IPS-11a (cell line): ENCODE measurements around the gene PIEZO2.

Experiments used
- H3K4me3 ChIP-seq: one replicate; pipeline ENCODE4 v1.5.1; 2013; ENCODE audit warnings: low read depth, low read length, control low read depth

PIEZO2 gene

GRCh38 chr18:10901329-10901728 lies 248.0 kb downstream of the PIEZO2 start:
- H3K4me3 ChIP-seq, result no peak overlapping the region

GRCh38 chr18:10900435-10900834 lies 248.9 kb downstream of the PIEZO2 start:
- no peak overlapping the region for H3K4me3 ChIP-seq

- no peak overlapping the region for H3K4me3 ChIP-seq
Observed at GRCh38 chr18:10899481-10899880, 249.9 kb downstream of the PIEZO2 start.

- no peak overlapping the region for H3K4me3 ChIP-seq
Observed at GRCh38 chr18:10898417-10898974, 250.9 kb downstream of the PIEZO2 start.

- no peak overlapping the region for H3K4me3 ChIP-seq
Observed at GRCh38 chr18:10896851-10897250, 252.5 kb downstream of the PIEZO2 start.

GRCh38 chr18:10895976-10896375 lies 253.4 kb downstream of the PIEZO2 start:
- no peak overlapping the region for H3K4me3 ChIP-seq

- no peak overlapping the region for H3K4me3 ChIP-seq
Observed at GRCh38 chr18:10894501-10894900, 254.9 kb downstream of the PIEZO2 start.

GRCh38 chr18:10893761-10894160 lies 255.6 kb downstream of the PIEZO2 start:
- H3K4me3 ChIP-seq, result no peak overlapping the region

GRCh38 chr18:10893196-10893595 lies 256.2 kb downstream of the PIEZO2 start:
- no peak overlapping the region for H3K4me3 ChIP-seq

GRCh38 chr18:10892786-10893185 lies 256.6 kb downstream of the PIEZO2 start:
- no peak overlapping the region for H3K4me3 ChIP-seq

GRCh38 chr18:10890022-10890421 lies 259.3 kb downstream of the PIEZO2 start:
- no peak overlapping the region for H3K4me3 ChIP-seq

- no peak overlapping the region for H3K4me3 ChIP-seq
Observed at GRCh38 chr18:10878703-10879102, 270.7 kb downstream of the PIEZO2 start.

- H3K4me3 ChIP-seq, result no peak overlapping the region
Observed at GRCh38 chr18:10877987-10878386, 271.4 kb downstream of the PIEZO2 start.

- H3K4me3 ChIP-seq, result no peak overlapping the region
Observed at GRCh38 chr18:10875811-10876210, 273.6 kb downstream of the PIEZO2 start.

GRCh38 chr18:10872304-10872703 lies 277.1 kb downstream of the PIEZO2 start:
- no peak overlapping the region for H3K4me3 ChIP-seq

GRCh38 chr18:10864722-10865121 lies 284.6 kb downstream of the PIEZO2 start:
- H3K4me3 ChIP-seq, result no peak overlapping the region

GRCh38 chr18:10863026-10863425 lies 286.3 kb downstream of the PIEZO2 start:
- no peak overlapping the region for H3K4me3 ChIP-seq

GRCh38 chr18:10860928-10861327 lies 288.4 kb downstream of the PIEZO2 start:
- no peak overlapping the region for H3K4me3 ChIP-seq

- no peak overlapping the region for H3K4me3 ChIP-seq
Observed at GRCh38 chr18:10860382-10860781, 289.0 kb downstream of the PIEZO2 start.

- no peak overlapping the region for H3K4me3 ChIP-seq
Observed at GRCh38 chr18:10858477-10858876, 290.9 kb downstream of the PIEZO2 start.

GRCh38 chr18:10856132-10856531 lies 293.2 kb downstream of the PIEZO2 start:
- H3K4me3 ChIP-seq, result no peak overlapping the region

- no peak overlapping the region for H3K4me3 ChIP-seq
Observed at GRCh38 chr18:10852385-10853303, 296.7 kb downstream of the PIEZO2 start.
